Chondrocyte (in vitro differentiated cells): ENCODE measurements around the gene MAT1A. TPM values are rescaled to one million over a fixed set of nuclear protein-coding genes. Genes with fewer than 3 reads are reported as not detected.
"Not testable (repeated sequence)": the region's sequence is repeated elsewhere in the genome, so short reads cannot be mapped to it uniquely, and the experiment has no call there.

Experiments
- DNase-seq: peaks from one replicate; pipeline ENCODE4 v3.0.0; 2021; ENCODE audit warnings: mixed read lengths, low spot score
- H3K27ac Mint-ChIP-seq: one replicate; pipeline ENCODE4 v1.8.0; 2021; ENCODE audit warnings: mild to moderate bottlenecking, moderate library complexity, mixed read lengths; ENCODE audit not compliant: unreplicated experiment
- H3K27me3 Mint-ChIP-seq: 2 replicates; pipeline ENCODE4 v1.8.0; 2021; ENCODE audit warnings: low read depth, mixed read lengths
- H3K36me3 Mint-ChIP-seq: 2 replicates; pipeline ENCODE4 v1.8.0; 2021; ENCODE audit warnings: low read depth, mixed read lengths
- H3K4me1 Mint-ChIP-seq: 2 replicates; pipeline ENCODE4 v1.8.0; 2021; ENCODE audit warnings: low read depth, mild to moderate bottlenecking, mixed read lengths
- H3K4me3 Mint-ChIP-seq: one replicate; pipeline ENCODE4 v1.8.0; 2021; ENCODE audit warnings: mild to moderate bottlenecking, moderate library complexity, mixed read lengths; ENCODE audit not compliant: unreplicated experiment
- H3K9me3 Mint-ChIP-seq: 2 replicates; pipeline ENCODE4 v1.8.0; 2021; ENCODE audit warnings: low read depth, mixed read lengths
- total RNA-seq: library from RNA; stranded (reverse); gene quantifications from 3 replicates; pipeline ENCODE4 v1.2.1, GENCODE V29; 2021
- TF ChIP-seq, protein P1 (sequence below): fragments of 200-600 bp; sonication (generic); IDR thresholded peaks from 2 replicates; pipeline ENCODE4 v1.5.0; 2021; ENCODE audit warnings: antibody characterized with exemption, mild to moderate bottlenecking, moderate library complexity

Gene MAT1A
- total RNA-seq, 1 donor from 2014 or later: not detected

DNA sequence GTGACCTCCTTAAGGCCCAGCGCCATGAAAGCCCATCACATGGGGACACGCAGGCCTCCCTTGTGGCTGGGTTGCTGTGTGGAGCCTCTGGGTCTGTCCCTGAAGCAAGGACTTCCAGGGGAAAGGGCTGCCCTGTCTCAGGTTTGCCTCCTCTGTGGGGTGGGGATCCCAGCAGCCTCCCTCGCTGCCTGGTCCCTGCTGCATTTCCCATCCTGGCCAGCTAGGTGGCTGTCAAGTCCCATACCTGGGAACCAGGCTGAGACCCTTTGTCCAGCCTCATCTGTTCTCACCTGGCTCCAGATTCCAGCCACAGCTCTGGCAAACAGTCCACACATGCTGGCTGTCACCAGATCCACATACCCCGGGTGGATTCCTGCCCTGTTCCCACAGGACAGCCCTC, 32.7 kb downstream of the MAT1A start:
- not testable (repeated sequence) for DNase-seq, H3K36me3 Mint-ChIP-seq, H3K27ac Mint-ChIP-seq, H3K4me3 Mint-ChIP-seq, H3K9me3 Mint-ChIP-seq, H3K4me1 Mint-ChIP-seq
- H3K27me3 Mint-ChIP-seq: peaks cover 14% of the 10 kb centered on the region
- TF ChIP-seq, protein P1, sequence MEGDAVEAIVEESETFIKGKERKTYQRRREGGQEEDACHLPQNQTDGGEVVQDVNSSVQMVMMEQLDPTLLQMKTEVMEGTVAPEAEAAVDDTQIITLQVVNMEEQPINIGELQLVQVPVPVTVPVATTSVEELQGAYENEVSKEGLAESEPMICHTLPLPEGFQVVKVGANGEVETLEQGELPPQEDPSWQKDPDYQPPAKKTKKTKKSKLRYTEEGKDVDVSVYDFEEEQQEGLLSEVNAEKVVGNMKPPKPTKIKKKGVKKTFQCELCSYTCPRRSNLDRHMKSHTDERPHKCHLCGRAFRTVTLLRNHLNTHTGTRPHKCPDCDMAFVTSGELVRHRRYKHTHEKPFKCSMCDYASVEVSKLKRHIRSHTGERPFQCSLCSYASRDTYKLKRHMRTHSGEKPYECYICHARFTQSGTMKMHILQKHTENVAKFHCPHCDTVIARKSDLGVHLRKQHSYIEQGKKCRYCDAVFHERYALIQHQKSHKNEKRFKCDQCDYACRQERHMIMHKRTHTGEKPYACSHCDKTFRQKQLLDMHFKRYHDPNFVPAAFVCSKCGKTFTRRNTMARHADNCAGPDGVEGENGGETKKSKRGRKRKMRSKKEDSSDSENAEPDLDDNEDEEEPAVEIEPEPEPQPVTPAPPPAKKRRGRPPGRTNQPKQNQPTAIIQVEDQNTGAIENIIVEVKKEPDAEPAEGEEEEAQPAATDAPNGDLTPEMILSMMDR: peak; percentile 57

DNA sequence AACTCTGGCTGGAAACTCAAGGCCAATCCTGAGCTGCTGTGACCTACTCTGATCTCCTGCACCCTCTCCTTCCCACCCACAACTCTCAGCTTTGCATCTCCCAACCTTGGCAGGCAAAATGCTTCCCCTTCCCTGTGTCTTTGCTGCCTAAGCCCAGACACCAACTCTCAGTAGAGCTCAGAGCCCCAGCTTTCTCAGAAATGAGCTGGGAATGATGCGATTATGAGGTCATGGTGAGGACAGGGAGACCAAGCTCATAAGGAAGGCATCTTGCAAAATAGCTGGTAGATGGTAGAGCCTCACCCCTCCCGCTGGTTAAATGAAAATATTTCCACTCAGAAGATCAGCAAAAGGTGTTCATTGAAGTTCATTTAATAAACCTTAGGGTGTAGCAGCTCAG, 34.7 kb downstream of the MAT1A start:
- H3K4me1 Mint-ChIP-seq, H3K9me3 Mint-ChIP-seq: not testable (repeated sequence)

DNA sequence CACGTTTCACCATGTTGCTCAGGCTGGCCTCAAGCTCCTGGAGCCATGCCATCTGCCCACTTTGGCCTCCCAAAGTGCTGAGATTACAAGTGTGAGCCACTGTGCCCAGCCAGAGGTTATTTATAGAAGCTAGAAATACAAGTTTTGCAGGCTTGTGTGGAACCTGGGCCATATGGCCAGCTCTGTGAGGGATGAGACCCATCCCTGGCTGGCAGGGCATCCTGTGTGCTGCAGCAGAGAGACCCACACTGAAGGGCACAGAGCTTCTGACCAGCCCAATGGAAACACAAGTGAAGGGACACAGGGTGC, 35.5 kb downstream of the MAT1A start:
- not testable (repeated sequence) for DNase-seq, H3K36me3 Mint-ChIP-seq, H3K9me3 Mint-ChIP-seq, H3K4me1 Mint-ChIP-seq, H3K27ac Mint-ChIP-seq, H3K4me3 Mint-ChIP-seq
- H3K27me3 Mint-ChIP-seq: peaks cover 14% of the 10 kb centered on the region

More for the DNA sequence above, 34.7 kb downstream of the MAT1A start:
- not testable (repeated sequence) for DNase-seq, H3K36me3 Mint-ChIP-seq, H3K4me3 Mint-ChIP-seq, H3K27ac Mint-ChIP-seq
- peaks cover 14% of the 10 kb centered on the region for H3K27me3 Mint-ChIP-seq

DNA sequence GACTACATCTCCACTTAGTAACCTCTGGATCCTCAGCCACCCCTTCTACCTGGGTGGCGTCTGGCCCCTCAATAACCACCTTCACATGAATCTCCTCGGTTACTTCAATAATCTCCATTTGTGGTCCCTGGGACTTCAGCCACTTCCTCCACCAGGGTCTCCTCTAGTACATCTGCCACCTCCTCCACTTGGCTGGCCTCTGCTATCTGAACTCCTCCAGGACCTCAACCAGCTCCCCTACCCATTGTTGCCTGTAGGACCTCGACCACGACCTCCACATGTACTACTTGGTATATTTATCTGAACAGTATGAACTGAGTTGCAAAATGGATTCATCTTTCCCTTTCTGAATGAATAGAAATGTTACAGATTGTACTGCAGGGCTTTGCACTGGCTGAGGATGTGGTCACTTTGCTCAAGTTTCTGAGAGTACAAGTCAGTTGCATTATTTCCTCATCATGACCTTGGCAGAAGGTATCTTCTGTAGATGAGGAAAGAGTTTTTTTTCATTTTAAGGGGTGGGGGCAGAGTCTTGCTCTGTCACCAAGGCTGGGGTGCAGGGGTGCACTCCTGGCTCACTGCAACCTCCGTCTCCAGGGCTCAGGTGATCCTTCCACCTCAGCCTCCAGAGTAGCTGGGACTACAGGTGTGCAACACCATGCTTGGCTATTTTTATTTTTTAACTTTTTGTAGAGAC, 36.0 kb downstream of the MAT1A start:
- TF ChIP-seq, protein P1: no peak
- Mint-ChIP-seq H3K27ac (no peak overlapping the region), H3K9me3 (no peaks in the 10 kb centered on the region), H3K36me3 (peaks cover 1% of the 10 kb centered on the region), H3K27me3 (peaks cover 14% of the 10 kb centered on the region), H3K4me1 (no peaks in the 10 kb centered on the region), H3K4me3 (no peak overlapping the region)
- DNase-seq: no peak

DNA sequence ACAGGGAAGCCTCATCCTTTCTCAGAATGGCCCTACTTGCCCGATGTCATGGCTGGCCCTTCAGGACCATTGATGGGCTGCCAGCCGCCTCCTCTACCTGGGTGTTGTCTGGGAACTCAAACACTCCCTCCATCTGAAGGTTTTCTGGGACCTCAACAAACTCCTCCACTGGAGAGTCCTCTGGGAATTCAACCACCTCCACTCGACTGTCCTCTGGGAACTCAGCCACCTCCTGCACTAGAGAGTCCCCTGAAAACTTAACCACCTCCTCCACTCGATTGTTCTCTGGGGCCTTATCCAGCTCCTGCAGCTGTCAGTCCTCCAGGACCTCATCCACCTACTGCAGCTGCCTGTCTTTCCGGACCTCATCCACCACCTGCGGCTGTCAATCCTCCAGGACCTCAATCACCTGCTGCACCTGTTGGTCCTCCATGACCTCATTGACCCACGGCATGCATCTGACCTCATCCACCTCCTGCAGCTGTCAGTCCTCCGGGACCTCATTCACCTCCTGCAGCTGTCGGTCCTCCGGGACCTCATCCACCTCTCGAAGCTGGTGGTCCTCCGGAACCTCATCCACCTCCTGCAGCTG, 37.1 kb downstream of the MAT1A start:
- no peak overlapping the region for H3K4me3 Mint-ChIP-seq
- H3K27me3 Mint-ChIP-seq: peaks cover 15% of the 10 kb centered on the region
- H3K27ac Mint-ChIP-seq: no peak overlapping the region
- H3K36me3 Mint-ChIP-seq: peaks cover 1% of the 10 kb centered on the region
- no peaks in the 10 kb centered on the region for H3K9me3 Mint-ChIP-seq
- H3K4me1 Mint-ChIP-seq: no peaks in the 10 kb centered on the region
- TF ChIP-seq, protein P1: no peak
- no peak for DNase-seq

DNA sequence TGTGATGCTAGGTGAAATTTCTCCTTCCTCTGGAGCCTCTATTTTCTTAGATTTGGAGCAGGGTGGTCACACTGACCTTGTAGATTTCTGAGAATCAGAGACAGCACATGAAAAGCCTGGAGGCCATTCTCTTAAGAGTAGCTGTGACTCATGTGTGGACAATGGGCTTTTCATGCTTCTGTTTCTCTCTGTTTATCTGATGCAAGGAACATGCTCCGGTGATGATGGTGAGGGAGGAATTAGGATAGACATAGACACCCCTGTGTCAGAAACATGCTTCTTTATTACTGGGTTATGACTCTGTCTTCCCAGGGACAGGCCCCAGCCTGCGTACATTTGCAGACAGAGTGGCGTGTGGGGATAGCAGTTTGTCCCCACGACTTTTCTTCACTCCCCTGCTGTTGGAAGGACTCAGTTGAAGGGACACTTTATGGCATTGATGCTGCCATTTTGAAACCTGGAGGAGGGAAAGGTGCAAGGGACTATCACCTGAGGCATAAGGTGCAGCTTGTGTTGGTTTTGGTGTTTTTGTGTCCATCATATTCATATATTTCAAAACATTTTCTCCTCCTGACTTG, 37.7 kb downstream of the MAT1A start:
- not testable (repeated sequence) for H3K36me3 Mint-ChIP-seq, H3K4me3 Mint-ChIP-seq, H3K27ac Mint-ChIP-seq, H3K4me1 Mint-ChIP-seq, H3K9me3 Mint-ChIP-seq, DNase-seq
- H3K27me3 Mint-ChIP-seq: peaks cover 15% of the 10 kb centered on the region
